Measurements from ENCODE around the gene HEG1.

Gene HEG1

GRCh38 chr3:124993466-124993865, 62.3 kb downstream of the HEG1 start:
- no peak for DNase-seq (ENCODE audit: low read depth in 2 of 2, low spot score in 1 of 2)

DNA sequence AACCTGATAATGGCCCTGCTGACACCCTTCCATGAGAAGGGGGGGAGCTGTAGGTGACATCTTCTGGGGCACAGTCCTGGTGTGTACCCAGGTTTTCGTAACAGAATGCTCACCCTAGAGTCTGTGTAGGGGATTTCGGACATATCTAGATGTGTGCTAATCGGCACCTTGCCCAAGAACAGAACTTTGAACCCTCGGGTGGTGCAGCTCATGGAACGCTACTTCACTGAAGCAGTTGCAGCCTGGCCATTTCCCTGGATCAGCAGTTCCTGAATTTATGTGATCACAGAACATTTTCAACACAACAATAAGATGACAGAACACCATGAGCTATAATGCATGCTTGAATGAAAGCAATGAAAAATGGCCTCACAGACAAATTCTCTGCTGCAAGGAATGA, 63.8 kb downstream of the HEG1 start:
- DNase-seq (ENCODE audit: low read depth in 2 of 2, low spot score in 1 of 2) = no peak

GRCh38 chr3:124986192-124987143, 69.3 kb downstream of the HEG1 start:
- DNase-seq (ENCODE audit: low read depth in 2 of 2, low spot score in 1 of 2) = no peak

- no peak for DNase-seq (ENCODE audit: low read depth in 2 of 2, low spot score in 1 of 2)
Observed at GRCh38 chr3:124985349-124985748, 70.4 kb downstream of the HEG1 start.

DNA sequence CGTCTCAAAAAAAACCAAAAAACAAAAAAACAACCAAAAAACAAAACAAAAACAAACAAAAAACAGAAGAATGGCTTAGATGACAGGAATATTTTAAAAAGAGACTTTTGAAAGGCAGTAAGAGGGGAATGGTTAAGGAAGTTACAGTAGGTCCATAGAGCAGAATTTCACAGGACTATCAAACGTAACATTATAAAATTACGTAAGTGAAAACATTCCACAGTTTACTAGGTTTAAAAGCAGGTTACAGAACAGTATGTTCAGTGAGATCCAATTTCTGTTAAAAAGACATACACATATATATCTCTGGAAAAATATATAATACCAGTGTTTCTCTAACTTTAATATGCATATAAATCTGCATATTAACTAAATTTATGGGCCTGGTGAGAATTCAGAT, 71.0 kb downstream of the HEG1 start:
- DNase-seq (ENCODE audit: low read depth in 2 of 2, low spot score in 1 of 2) = no peak

GRCh38 chr3:124982855-124983254, 72.9 kb downstream of the HEG1 start:
- no peak for DNase-seq (ENCODE audit: low read depth in 2 of 2, low spot score in 1 of 2)

DNA sequence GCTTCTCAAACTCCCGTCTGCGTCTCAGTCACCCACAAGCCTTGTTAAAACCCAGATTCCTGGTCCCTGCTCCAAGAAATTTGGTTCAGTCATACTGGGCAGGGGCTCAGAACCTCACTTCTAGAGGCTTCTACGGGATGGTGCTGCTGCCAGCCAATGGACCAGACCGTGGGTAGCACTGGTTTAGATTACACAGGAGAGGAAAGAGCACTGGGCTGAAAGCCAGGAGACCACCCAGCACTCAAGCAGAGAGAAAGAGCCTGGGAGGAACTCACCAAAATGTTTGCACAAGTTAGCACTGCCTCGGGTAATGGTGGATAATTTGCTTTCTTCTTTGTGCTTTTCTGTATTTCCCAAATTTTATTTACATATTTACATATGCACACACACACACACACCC, 74.3 kb downstream of the HEG1 start:
- DNase-seq (ENCODE audit: low read depth in 2 of 2, low spot score in 1 of 2) = no peak

- DNase-seq (ENCODE audit: low read depth in 2 of 2, low spot score in 1 of 2) = no peak
Observed at GRCh38 chr3:124978627-124979026, 77.2 kb downstream of the HEG1 start.

- no peak for DNase-seq (ENCODE audit: low read depth in 2 of 2, low spot score in 1 of 2)
Observed at GRCh38 chr3:124976383-124976782, 79.4 kb downstream of the HEG1 start.

GRCh38 chr3:124974691-124975090, 81.1 kb downstream of the HEG1 start:
- no peak for DNase-seq (ENCODE audit: low read depth in 2 of 2, low spot score in 1 of 2)

- DNase-seq (ENCODE audit: low read depth in 2 of 2, low spot score in 1 of 2) = no peak
Observed at GRCh38 chr3:124973290-124973689, 82.5 kb downstream of the HEG1 start.

DNA sequence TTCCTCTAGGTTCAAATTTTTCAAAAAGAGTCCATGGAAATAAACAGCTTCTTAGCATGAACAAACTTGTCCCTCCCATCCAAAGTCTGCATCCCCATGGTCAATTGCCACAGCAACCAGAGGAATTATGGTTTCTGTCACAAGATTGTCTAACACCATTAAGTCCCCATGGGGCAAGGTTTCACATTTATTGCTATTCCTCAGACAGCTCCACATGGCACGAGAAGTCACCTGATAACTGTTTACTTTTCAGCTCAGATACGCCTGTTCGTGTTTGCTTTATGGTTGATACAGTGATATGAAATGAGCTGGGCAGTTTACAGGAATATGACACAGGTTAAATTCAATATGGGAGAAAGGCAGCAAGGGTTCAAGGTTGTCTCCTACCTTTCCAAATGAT, 83.3 kb downstream of the HEG1 start:
- no peak for DNase-seq (ENCODE audit: low read depth in 2 of 2, low spot score in 1 of 2)

- no peak for DNase-seq (ENCODE audit: low read depth in 2 of 2, low spot score in 1 of 2)
Observed at GRCh38 chr3:124969963-124970722, 85.7 kb downstream of the HEG1 start.

DNA sequence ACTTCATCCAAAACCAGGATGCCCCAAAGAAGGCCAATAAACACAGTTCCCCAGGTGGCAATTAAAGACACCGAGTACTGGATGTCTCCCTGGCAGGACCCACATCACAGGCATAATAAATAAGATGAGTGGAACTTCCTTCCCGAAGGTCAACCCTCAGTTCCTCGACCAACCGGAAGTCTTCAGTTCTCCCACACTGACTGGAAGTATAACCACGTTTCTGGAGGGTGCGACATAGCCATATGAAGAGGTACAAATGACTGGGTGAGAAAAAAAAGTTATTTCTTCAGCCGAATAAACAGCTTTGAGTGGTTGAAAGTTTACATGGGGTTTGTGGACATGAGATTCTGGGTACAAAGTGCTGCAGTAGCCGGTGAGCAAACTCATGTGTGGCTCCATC, 86.6 kb downstream of the HEG1 start:
- DNase-seq (ENCODE audit: low read depth in 2 of 2, low spot score in 1 of 2) = no peak

GRCh38 chr3:124967964-124968363, 87.8 kb downstream of the HEG1 start:
- DNase-seq (ENCODE audit: low read depth in 2 of 2, low spot score in 1 of 2) = no peak

GRCh38 chr3:124966521-124967445, 89.0 kb downstream of the HEG1 start:
- no peak for DNase-seq (ENCODE audit: low read depth in 2 of 2, low spot score in 1 of 2)

- no peak for DNase-seq (ENCODE audit: low read depth in 2 of 2, low spot score in 1 of 2)
Observed at GRCh38 chr3:124965413-124965812, 90.4 kb downstream of the HEG1 start.

DNA sequence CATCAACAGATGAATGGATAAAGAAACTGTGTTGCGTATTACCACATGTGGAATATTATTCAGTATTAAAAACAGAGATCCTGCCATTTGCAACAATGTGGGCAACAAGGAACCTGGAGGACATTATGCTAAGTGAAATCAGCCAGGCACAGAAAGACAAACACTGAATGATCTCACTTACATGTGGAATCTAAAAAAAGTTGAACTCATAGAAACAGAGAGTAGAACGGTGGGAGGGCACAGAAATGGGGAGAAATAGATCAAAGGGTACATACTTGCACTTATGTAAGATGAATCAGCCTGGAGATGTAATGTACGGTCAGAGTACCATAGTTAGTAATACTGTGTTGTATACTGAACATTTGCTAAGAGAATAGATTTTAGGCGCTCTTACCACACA, 91.4 kb downstream of the HEG1 start:
- no peak for DNase-seq (ENCODE audit: low read depth in 2 of 2, low spot score in 1 of 2)

GRCh38 chr3:124963755-124964154, 92.0 kb downstream of the HEG1 start:
- DNase-seq (ENCODE audit: low read depth in 2 of 2, low spot score in 1 of 2) = no peak

DNA sequence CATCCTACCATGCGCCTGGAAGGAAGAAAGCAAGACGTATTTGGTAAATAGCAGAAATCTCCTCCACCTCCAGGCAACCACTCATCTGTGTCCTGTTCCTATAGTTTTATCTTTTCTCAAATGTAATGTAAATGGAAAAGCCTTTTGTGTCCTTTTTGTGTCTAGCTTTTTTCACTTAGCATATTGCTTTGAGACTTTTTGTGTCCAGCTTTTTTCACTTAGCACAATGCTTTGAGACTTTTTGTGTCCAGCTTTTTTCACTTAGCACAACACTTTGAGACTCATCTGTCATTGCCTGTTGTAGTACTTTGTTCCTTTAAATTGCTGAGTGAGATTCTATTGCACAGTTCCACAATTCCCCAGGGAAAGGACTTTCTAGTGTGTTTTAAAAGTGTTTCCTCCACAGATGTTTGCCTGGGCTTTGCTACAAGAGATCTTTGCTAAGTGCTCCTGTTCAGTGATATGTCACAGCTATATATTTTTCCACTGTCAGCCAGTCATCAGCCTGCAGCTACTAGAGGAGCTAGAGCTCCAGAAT, 93.3 kb downstream of the HEG1 start:
- no peak for DNase-seq (ENCODE audit: low read depth in 2 of 2, low spot score in 1 of 2)

DNA sequence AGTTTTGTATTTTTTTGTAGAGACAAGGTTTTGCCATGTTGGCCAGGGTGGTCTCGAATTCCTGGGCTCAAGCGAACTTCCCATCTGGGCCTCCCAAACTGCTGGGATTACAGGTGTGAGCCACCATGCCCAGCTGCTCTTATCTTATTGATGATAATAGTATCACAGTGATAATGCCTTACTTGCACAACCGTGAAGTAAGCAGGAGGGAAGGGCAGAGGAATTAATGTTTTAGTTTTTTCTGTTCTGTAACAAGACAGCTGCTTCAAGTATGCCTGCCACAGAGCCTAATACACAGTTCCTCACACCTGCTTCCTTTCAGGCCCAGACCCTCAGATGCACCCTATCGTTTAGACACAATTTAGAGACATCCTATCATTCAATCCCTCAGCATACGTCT, 95.1 kb downstream of the HEG1 start:
- no peak for DNase-seq (ENCODE audit: low read depth in 2 of 2, low spot score in 1 of 2)

Measured in stimulated activated CD8-positive, alpha-beta memory T cell treated with anti-CD3 and anti-CD28 coated beads, Interleukin-4, amount 100 ng/mL, for 4 hours (primary cell).